ENCODE data around the gene MCM9.

MCM9 gene

GRCh38 chr6:118913161-118913560, 21.8 kb downstream of the MCM9 start:
- Histone ChIP-seq H3K9me3 (ENCODE audit: control insufficient read depth in 1 of 2, low read length in 2 of 2) (no peaks in the 10 kb centered on the region), H3K27me3 (ENCODE audit: control insufficient read depth in 1 of 2, insufficient read depth in 2 of 2, low read length in 2 of 2) (no peaks in the 10 kb centered on the region), H3K27ac (ENCODE audit: low read depth, low read length) (no peak overlapping the region), H3K4me3 (ENCODE audit: low read depth in 1 of 2, low read length in 2 of 2) (no peak overlapping the region), H3K4me1 (ENCODE audit: control insufficient read depth in 1 of 2, insufficient read depth in 2 of 2, low read length in 2 of 2) (no peaks in the 10 kb centered on the region), H3K36me3 (ENCODE audit: control insufficient read depth in 1 of 2, insufficient read depth in 2 of 2, low read length in 2 of 2) (peaks cover 45 to 66% of the 10 kb centered on the region in 2 donors), H3K9ac (ENCODE audit: low read depth in 1 of 2, low read length in 2 of 2) (no peak overlapping the region)

DNA sequence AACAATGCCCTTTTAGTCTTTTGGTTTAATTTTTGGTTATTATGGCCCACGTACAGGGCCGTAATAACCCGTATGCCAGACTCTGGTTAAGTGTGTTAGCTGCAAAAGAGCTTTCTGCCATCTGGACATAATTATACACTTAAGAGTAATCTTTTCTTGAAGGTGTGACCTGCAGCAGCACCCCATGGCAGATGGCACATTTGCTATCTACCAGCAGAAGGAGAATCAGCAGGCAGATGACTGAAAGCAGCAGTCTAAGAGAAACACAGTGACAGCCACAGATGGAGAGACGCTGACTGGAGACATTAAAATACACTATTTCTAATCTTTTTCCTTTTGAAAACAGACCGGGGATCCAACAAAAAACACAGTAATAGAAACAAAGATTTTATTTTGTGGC, 22.3 kb downstream of the MCM9 start:
- H3K9me3 ChIP-seq (ENCODE audit: control insufficient read depth in 1 of 2, low read length in 2 of 2): no peaks in the 10 kb centered on the region
- H3K27ac ChIP-seq (ENCODE audit: low read depth, low read length): no peak overlapping the region
- H3K4me3 ChIP-seq (ENCODE audit: low read depth in 1 of 2, low read length in 2 of 2): no peak overlapping the region
- no peak overlapping the region for H3K9ac ChIP-seq (ENCODE audit: low read depth in 1 of 2, low read length in 2 of 2)
- no peaks in the 10 kb centered on the region for H3K27me3 ChIP-seq (ENCODE audit: control insufficient read depth in 1 of 2, insufficient read depth in 2 of 2, low read length in 2 of 2)
- no peaks in the 10 kb centered on the region for H3K4me1 ChIP-seq (ENCODE audit: control insufficient read depth in 1 of 2, insufficient read depth in 2 of 2, low read length in 2 of 2)
- peaks cover 49 to 70% of the 10 kb centered on the region in 2 donors for H3K36me3 ChIP-seq (ENCODE audit: control insufficient read depth in 1 of 2, insufficient read depth in 2 of 2, low read length in 2 of 2)

GRCh38 chr6:118908441-118908840, 26.5 kb downstream of the MCM9 start:
- Histone ChIP-seq H3K9ac (ENCODE audit: low read depth in 1 of 2, low read length in 2 of 2) (no peak overlapping the region), H3K27ac (ENCODE audit: low read depth, low read length) (no peak overlapping the region), H3K36me3 (ENCODE audit: control insufficient read depth in 1 of 2, insufficient read depth in 2 of 2, low read length in 2 of 2) (peaks cover 28 to 57% of the 10 kb centered on the region in 2 donors), H3K9me3 (ENCODE audit: control insufficient read depth in 1 of 2, low read length in 2 of 2) (no peaks in the 10 kb centered on the region), H3K27me3 (ENCODE audit: control insufficient read depth in 1 of 2, insufficient read depth in 2 of 2, low read length in 2 of 2) (no peaks in the 10 kb centered on the region), H3K4me1 (ENCODE audit: control insufficient read depth in 1 of 2, insufficient read depth in 2 of 2, low read length in 2 of 2) (no peaks in the 10 kb centered on the region), H3K4me3 (ENCODE audit: low read depth in 1 of 2, low read length in 2 of 2) (no peak overlapping the region)

DNA sequence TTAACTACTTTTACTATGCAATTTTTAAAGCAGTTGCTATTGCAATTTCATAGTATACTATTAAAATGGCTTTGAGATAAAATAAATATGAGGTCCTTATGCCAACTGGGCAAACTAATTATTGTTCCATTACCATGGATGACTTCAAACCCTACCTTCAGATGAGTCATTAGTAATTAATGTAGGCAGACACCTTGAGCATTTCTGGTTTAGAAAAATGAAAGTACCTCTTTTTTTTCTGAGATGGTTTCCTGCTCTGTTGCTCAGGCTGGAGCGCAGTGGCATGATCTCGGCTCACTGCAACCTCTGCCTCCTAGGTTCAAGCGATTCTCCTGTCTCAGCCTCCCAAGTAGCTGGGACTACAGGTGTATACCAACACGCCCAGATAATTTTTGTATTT, 29.1 kb downstream of the MCM9 start:
- peaks cover 12 to 46% of the 10 kb centered on the region in 2 donors for H3K36me3 ChIP-seq (ENCODE audit: control insufficient read depth in 1 of 2, insufficient read depth in 2 of 2, low read length in 2 of 2)
- no peak overlapping the region for H3K4me3 ChIP-seq (ENCODE audit: low read depth in 1 of 2, low read length in 2 of 2)
- H3K27me3 ChIP-seq (ENCODE audit: control insufficient read depth in 1 of 2, insufficient read depth in 2 of 2, low read length in 2 of 2): no peaks in the 10 kb centered on the region
- no peak overlapping the region for H3K9ac ChIP-seq (ENCODE audit: low read depth in 1 of 2, low read length in 2 of 2)
- H3K9me3 ChIP-seq (ENCODE audit: control insufficient read depth in 1 of 2, low read length in 2 of 2): no peaks in the 10 kb centered on the region
- H3K4me1 ChIP-seq (ENCODE audit: control insufficient read depth in 1 of 2, insufficient read depth in 2 of 2, low read length in 2 of 2): no peaks in the 10 kb centered on the region
- H3K27ac ChIP-seq (ENCODE audit: low read depth, low read length): no peak overlapping the region

GRCh38 chr6:118905084-118905483, 29.9 kb downstream of the MCM9 start:
- peaks cover 8 to 41% of the 10 kb centered on the region in 2 donors for H3K36me3 ChIP-seq (ENCODE audit: control insufficient read depth in 1 of 2, insufficient read depth in 2 of 2, low read length in 2 of 2)
- no peaks in the 10 kb centered on the region for H3K4me1 ChIP-seq (ENCODE audit: control insufficient read depth in 1 of 2, insufficient read depth in 2 of 2, low read length in 2 of 2)
- H3K4me3 ChIP-seq (ENCODE audit: low read depth in 1 of 2, low read length in 2 of 2): no peak overlapping the region
- H3K27ac ChIP-seq (ENCODE audit: low read depth, low read length): no peak overlapping the region
- H3K9ac ChIP-seq (ENCODE audit: low read depth in 1 of 2, low read length in 2 of 2): no peak overlapping the region
- no peaks in the 10 kb centered on the region for H3K27me3 ChIP-seq (ENCODE audit: control insufficient read depth in 1 of 2, insufficient read depth in 2 of 2, low read length in 2 of 2)
- no peaks in the 10 kb centered on the region for H3K9me3 ChIP-seq (ENCODE audit: control insufficient read depth in 1 of 2, low read length in 2 of 2)

- Histone ChIP-seq H3K4me1 (ENCODE audit: control insufficient read depth in 1 of 2, insufficient read depth in 2 of 2, low read length in 2 of 2) (no peaks in the 10 kb centered on the region), H3K27me3 (ENCODE audit: control insufficient read depth in 1 of 2, insufficient read depth in 2 of 2, low read length in 2 of 2) (no peaks in the 10 kb centered on the region), H3K9ac (ENCODE audit: low read depth in 1 of 2, low read length in 2 of 2) (no peak overlapping the region), H3K9me3 (ENCODE audit: control insufficient read depth in 1 of 2, low read length in 2 of 2) (no peaks in the 10 kb centered on the region), H3K4me3 (ENCODE audit: low read depth in 1 of 2, low read length in 2 of 2) (no peak overlapping the region), H3K27ac (ENCODE audit: low read depth, low read length) (no peak overlapping the region), H3K36me3 (ENCODE audit: control insufficient read depth in 1 of 2, insufficient read depth in 2 of 2, low read length in 2 of 2) (peaks cover 10 to 37% of the 10 kb centered on the region in 2 donors)
Observed at GRCh38 chr6:118903691-118904090, 31.3 kb downstream of the MCM9 start.

DNA sequence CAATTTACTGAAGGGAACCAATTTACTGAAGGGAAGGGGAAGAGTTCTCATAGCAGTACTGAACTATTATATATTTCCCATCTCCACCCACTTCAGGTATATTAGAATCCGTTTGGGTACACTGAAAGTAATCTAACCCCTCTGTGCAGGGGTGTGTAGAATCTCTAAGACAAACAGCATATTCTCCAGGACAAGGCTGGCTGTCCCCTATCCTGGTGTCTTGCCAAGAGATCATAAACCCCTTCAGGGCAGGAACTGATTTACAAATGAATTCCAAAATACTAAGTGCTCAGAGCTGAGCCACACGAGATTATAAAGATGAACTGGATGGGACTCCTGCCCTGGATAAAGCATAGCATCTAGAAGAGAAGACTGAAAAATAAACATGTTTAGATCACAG, 31.8 kb downstream of the MCM9 start:
- Histone ChIP-seq H3K27me3 (ENCODE audit: control insufficient read depth in 1 of 2, insufficient read depth in 2 of 2, low read length in 2 of 2) (no peaks in the 10 kb centered on the region), H3K9ac (ENCODE audit: low read depth in 1 of 2, low read length in 2 of 2) (no peak overlapping the region), H3K27ac (ENCODE audit: low read depth, low read length) (no peak overlapping the region), H3K36me3 (ENCODE audit: control insufficient read depth in 1 of 2, insufficient read depth in 2 of 2, low read length in 2 of 2) (peaks cover 10 to 34% of the 10 kb centered on the region in 2 donors), H3K4me3 (ENCODE audit: low read depth in 1 of 2, low read length in 2 of 2) (no peak overlapping the region), H3K9me3 (ENCODE audit: control insufficient read depth in 1 of 2, low read length in 2 of 2) (no peaks in the 10 kb centered on the region), H3K4me1 (ENCODE audit: control insufficient read depth in 1 of 2, insufficient read depth in 2 of 2, low read length in 2 of 2) (no peaks in the 10 kb centered on the region)

DNA sequence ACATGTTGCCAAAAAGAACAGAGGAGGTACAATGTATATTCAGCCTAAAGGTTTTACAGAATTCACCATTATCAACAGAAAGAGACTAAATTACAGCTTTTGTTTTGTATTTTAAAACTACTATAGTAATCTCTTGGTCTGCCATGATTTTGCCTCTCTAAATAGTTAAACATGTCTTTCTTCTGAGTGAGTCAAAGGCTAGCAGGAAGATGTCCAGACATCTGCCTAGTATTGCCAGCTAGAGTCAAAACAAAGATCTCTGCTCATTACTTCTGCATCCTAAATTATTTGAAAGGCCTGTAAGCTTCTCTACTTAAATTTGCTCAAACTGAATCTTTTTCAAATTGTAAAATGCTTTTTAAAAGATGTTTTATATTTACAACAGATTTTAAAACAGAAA, 32.2 kb downstream of the MCM9 start:
- Histone ChIP-seq H3K9me3 (ENCODE audit: control insufficient read depth in 1 of 2, low read length in 2 of 2) (no peaks in the 10 kb centered on the region), H3K4me3 (ENCODE audit: low read depth in 1 of 2, low read length in 2 of 2) (no peak overlapping the region), H3K4me1 (ENCODE audit: control insufficient read depth in 1 of 2, insufficient read depth in 2 of 2, low read length in 2 of 2) (no peaks in the 10 kb centered on the region), H3K9ac (ENCODE audit: low read depth in 1 of 2, low read length in 2 of 2) (no peak overlapping the region), H3K27me3 (ENCODE audit: control insufficient read depth in 1 of 2, insufficient read depth in 2 of 2, low read length in 2 of 2) (no peaks in the 10 kb centered on the region), H3K27ac (ENCODE audit: low read depth, low read length) (no peak overlapping the region), H3K36me3 (ENCODE audit: control insufficient read depth in 1 of 2, insufficient read depth in 2 of 2, low read length in 2 of 2) (peaks cover 6 to 30% of the 10 kb centered on the region in 2 donors)

- H3K4me1 ChIP-seq (ENCODE audit: control insufficient read depth in 1 of 2, insufficient read depth in 2 of 2, low read length in 2 of 2): peaks cover 0 to 8% of the 10 kb centered on the region in 2 donors
- no peak overlapping the region for H3K9ac ChIP-seq (ENCODE audit: low read depth in 1 of 2, low read length in 2 of 2)
- H3K4me3 ChIP-seq (ENCODE audit: low read depth in 1 of 2, low read length in 2 of 2): no peak overlapping the region
- H3K27ac ChIP-seq (ENCODE audit: low read depth, low read length): no peak overlapping the region
- H3K9me3 ChIP-seq (ENCODE audit: control insufficient read depth in 1 of 2, low read length in 2 of 2): no peaks in the 10 kb centered on the region
- peaks cover 6 to 24% of the 10 kb centered on the region in 2 donors for H3K36me3 ChIP-seq (ENCODE audit: control insufficient read depth in 1 of 2, insufficient read depth in 2 of 2, low read length in 2 of 2)
- H3K27me3 ChIP-seq (ENCODE audit: control insufficient read depth in 1 of 2, insufficient read depth in 2 of 2, low read length in 2 of 2): no peaks in the 10 kb centered on the region
Observed at GRCh38 chr6:118899948-118900347, 35.0 kb downstream of the MCM9 start.

DNA sequence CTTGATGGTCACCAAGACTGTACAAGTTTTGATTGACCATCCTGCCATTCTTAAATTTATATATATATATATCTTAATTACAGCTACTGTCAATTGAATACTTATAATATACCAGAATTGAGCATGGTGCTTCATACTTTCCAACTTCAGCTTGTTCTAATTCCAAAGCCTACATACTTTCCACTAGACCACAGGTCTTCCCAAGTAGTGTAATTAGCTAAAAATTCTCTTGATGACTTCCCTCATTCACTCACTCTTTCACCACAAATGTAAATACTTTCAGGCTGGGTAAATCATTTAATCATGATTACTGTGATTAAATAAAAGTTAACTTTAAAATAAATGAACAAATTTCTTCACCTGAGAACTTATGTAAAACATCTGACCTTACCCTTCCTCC, 37.6 kb downstream of the MCM9 start:
- Histone ChIP-seq H3K4me1 (ENCODE audit: control insufficient read depth in 1 of 2, insufficient read depth in 2 of 2, low read length in 2 of 2) (peaks cover 7 to 14% of the 10 kb centered on the region in 2 donors), H3K4me3 (ENCODE audit: low read depth in 1 of 2, low read length in 2 of 2) (no peak overlapping the region), H3K9ac (ENCODE audit: low read depth in 1 of 2, low read length in 2 of 2) (no peak overlapping the region), H3K27me3 (ENCODE audit: control insufficient read depth in 1 of 2, insufficient read depth in 2 of 2, low read length in 2 of 2) (no peaks in the 10 kb centered on the region), H3K27ac (ENCODE audit: low read depth, low read length) (no peak overlapping the region), H3K9me3 (ENCODE audit: control insufficient read depth in 1 of 2, low read length in 2 of 2) (no peaks in the 10 kb centered on the region), H3K36me3 (ENCODE audit: control insufficient read depth in 1 of 2, insufficient read depth in 2 of 2, low read length in 2 of 2) (peaks cover 6% of the 10 kb centered on the region in 2 donors)
